Measurements from ENCODE around the gene BANF1. TPM values are rescaled to one million over a fixed set of nuclear protein-coding genes. Genes with fewer than 3 reads are reported as not detected.

The BANF1 gene
- total and polyA plus RNA-seq, 2 of the 13 experiments (the other 11 are each of a cell fraction or from before 2014, with no cell fraction given) = 40.5 to 86.5 TPM

GRCh38 chr11:65961267-65962140 is 40.8 kb upstream of the BANF1 start, which contains the start of gene SART1 (continued):
- TF ChIP-seq, protein P1, sequence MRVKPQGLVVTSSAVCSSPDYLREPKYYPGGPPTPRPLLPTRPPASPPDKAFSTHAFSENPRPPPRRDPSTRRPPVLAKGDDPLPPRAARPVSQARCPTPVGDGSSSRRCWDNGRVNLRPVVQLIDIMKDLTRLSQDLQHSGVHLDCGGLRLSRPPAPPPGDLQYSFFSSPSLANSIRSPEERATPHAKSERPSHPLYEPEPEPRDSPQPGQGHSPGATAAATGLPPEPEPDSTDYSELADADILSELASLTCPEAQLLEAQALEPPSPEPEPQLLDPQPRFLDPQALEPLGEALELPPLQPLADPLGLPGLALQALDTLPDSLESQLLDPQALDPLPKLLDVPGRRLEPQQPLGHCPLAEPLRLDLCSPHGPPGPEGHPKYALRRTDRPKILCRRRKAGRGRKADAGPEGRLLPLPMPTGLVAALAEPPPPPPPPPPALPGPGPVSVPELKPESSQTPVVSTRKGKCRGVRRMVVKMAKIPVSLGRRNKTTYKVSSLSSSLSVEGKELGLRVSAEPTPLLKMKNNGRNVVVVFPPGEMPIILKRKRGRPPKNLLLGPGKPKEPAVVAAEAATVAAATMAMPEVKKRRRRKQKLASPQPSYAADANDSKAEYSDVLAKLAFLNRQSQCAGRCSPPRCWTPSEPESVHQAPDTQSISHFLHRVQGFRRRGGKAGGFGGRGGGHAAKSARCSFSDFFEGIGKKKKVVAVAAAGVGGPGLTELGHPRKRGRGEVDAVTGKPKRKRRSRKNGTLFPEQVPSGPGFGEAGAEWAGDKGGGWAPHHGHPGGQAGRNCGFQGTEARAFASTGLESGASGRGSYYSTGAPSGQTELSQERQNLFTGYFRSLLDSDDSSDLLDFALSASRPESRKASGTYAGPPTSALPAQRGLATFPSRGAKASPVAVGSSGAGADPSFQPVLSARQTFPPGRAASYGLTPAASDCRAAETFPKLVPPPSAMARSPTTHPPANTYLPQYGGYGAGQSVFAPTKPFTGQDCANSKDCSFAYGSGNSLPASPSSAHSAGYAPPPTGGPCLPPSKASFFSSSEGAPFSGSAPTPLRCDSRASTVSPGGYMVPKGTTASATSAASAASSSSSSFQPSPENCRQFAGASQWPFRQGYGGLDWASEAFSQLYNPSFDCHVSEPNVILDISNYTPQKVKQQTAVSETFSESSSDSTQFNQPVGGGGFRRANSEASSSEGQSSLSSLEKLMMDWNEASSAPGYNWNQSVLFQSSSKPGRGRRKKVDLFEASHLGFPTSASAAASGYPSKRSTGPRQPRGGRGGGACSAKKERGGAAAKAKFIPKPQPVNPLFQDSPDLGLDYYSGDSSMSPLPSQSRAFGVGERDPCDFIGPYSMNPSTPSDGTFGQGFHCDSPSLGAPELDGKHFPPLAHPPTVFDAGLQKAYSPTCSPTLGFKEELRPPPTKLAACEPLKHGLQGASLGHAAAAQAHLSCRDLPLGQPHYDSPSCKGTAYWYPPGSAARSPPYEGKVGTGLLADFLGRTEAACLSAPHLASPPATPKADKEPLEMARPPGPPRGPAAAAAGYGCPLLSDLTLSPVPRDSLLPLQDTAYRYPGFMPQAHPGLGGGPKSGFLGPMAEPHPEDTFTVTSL (CRISPR knock-in tag; IDR thresholded peaks at IDR 0.05; ENCODE audit: borderline replicate concordance) = no peak
- TF ChIP-seq ZNF878 (CRISPR knock-in tag; IDR thresholded peaks at IDR 0.05) (peak; percentile 70; the same call in 1 of the 2 replicates), ETS1 (CRISPR knock-in tag; IDR thresholded peaks at IDR 0.05) (no peak), ARHGAP35 (CRISPR knock-in tag; IDR thresholded peaks at IDR 0.05; ENCODE audit: borderline replicate concordance) (no peak), SMAD3 (CRISPR knock-in tag; IDR thresholded peaks at IDR 0.05) (peak; percentile 75; the same call in 1 of the 2 replicates), NR2F1 (CRISPR knock-in tag; IDR thresholded peaks at IDR 0.05) (no peak), ZNF343 (CRISPR knock-in tag; IDR thresholded peaks at IDR 0.05) (peak; percentile 76; the same call in 1 of the 2 replicates), ELF4 (CRISPR knock-in tag; IDR thresholded peaks at IDR 0.05; ENCODE audit: borderline replicate concordance) (peak; percentile 89), THAP11 (CRISPR knock-in tag; IDR thresholded peaks at IDR 0.05) (peak; percentile 97), ZNF253 (CRISPR knock-in tag; IDR thresholded peaks at IDR 0.05; ENCODE audit: borderline replicate concordance) (no peak), PRDM10 (CRISPR knock-in tag; IDR thresholded peaks at IDR 0.05; ENCODE audit: low read depth) (peak; percentile 63; the same call in 1 of the 2 replicates)
- TF ChIP-seq, protein P2, sequence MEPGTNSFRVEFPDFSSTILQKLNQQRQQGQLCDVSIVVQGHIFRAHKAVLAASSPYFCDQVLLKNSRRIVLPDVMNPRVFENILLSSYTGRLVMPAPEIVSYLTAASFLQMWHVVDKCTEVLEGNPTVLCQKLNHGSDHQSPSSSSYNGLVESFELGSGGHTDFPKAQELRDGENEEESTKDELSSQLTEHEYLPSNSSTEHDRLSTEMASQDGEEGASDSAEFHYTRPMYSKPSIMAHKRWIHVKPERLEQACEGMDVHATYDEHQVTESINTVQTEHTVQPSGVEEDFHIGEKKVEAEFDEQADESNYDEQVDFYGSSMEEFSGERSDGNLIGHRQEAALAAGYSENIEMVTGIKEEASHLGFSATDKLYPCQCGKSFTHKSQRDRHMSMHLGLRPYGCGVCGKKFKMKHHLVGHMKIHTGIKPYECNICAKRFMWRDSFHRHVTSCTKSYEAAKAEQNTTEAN (CRISPR knock-in tag; conservative IDR thresholded peaks at IDR 0.05) = 0 out of 2 replicates have a peak, but pooled peaks have one; percentile 19

Data from HepG2 (cell line).